Cardiac fibroblast (primary cell): ENCODE data around the gene TP53.

ENCODE experiments used
- DNase-seq, 2 donors: peaks; one replicate each; pipeline versions ENCODE4 v3.0.0 to v3.0.0-alpha.2; 2010; ENCODE audit warnings: low read depth in 2 of 2
- H3K4me3 ChIP-seq, 2 donors: replicated peaks in 1 of 2; 1 replicate in 1 of 2; 2 replicates in 1 of 2; pipeline ENCODE4 v1.5.1; 2011; ENCODE audit warnings: low read depth in 2 of 2, low read length in 2 of 2, mild to moderate bottlenecking in 2 of 2, moderate library complexity in 1 of 2
- TF ChIP-seq, protein P1 (sequence below): IDR thresholded peaks from one replicate; pipeline ENCODE4 v1.5.1; 2011; ENCODE audit warnings: low read depth, mild to moderate bottlenecking, low read length, inconsistent platforms

Gene TP53

DNA sequence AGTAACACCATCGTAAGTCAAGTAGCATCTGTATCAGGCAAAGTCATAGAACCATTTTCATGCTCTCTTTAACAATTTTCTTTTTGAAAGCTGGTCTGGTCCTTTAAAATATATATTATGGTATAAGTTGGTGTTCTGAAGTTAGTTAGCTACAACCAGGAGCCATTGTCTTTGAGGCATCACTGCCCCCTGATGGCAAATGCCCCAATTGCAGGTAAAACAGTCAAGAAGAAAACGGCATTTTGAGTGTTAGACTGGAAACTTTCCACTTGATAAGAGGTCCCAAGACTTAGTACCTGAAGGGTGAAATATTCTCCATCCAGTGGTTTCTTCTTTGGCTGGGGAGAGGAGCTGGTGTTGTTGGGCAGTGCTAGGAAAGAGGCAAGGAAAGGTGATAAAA is 14.1 kb downstream of the TP53 start:
- TF ChIP-seq, protein P1, sequence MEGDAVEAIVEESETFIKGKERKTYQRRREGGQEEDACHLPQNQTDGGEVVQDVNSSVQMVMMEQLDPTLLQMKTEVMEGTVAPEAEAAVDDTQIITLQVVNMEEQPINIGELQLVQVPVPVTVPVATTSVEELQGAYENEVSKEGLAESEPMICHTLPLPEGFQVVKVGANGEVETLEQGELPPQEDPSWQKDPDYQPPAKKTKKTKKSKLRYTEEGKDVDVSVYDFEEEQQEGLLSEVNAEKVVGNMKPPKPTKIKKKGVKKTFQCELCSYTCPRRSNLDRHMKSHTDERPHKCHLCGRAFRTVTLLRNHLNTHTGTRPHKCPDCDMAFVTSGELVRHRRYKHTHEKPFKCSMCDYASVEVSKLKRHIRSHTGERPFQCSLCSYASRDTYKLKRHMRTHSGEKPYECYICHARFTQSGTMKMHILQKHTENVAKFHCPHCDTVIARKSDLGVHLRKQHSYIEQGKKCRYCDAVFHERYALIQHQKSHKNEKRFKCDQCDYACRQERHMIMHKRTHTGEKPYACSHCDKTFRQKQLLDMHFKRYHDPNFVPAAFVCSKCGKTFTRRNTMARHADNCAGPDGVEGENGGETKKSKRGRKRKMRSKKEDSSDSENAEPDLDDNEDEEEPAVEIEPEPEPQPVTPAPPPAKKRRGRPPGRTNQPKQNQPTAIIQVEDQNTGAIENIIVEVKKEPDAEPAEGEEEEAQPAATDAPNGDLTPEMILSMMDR, result peak; percentile 43
- H3K4me3 ChIP-seq, result no peak overlapping the region
- peak in 1 of 2 donors; percentile 37 for DNase-seq

DNA sequence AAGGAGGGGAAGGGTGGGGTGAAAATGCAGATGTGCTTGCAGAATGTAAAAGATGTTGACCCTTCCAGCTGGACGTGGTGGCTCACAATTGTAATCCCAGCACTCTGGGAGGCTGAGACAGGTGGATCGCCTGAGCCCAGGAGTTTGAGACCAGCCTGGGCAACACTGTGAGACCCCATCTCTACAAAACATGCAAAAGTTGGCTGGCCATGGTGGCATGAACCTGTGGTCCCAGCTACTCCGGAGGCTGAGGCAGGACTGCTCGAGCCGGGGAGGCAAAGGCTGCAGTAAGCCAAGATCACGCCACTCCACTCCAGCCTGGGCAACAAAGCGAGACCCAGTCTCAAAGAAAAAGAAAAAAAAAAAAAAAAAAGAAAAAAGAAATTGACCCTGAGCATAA is 18.8 kb downstream of the TP53 start:
- no peak for DNase-seq
- H3K4me3 ChIP-seq, result no peak overlapping the region
- TF ChIP-seq, protein P1, result no peak

DNA sequence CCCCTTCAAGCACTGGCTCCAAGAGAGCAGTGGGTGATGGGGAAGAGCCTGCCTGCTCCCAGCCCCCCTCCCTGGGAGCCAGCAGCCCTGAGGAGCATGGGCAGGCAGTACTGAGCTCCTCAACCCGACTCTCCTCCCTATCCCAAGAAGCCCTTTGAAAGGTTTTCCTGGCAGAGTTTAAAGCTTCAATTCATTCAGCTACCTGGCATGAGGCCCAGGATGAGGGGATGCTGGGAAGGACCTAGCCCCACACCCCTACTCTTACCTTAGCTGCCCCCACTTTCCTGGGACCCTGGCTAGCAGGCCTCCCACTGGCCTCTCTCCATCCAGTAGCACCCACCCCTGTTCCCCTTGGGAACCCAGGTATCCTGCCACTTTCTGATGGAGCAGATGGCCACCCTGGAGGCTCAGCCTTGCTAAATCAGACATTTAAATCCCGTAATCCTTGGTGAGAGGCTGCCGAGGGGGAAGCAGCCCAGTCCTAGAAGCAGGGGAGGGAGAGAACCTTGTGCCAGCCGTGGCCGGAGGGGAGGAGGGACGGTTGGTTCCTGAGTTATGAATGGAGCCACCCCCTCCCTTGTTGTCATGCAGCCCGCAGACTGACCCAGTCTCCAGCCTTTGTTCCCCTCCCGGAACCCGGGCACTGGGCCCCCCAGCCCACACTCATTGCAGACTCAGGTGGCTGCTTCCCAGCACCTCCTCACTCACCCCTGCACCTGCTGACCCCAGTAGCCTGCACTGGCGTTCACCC is 19.5 kb downstream of the TP53 start:
- no peak overlapping the region for H3K4me3 ChIP-seq
- TF ChIP-seq, protein P1, result no peak
- DNase-seq, result no peak

DNA sequence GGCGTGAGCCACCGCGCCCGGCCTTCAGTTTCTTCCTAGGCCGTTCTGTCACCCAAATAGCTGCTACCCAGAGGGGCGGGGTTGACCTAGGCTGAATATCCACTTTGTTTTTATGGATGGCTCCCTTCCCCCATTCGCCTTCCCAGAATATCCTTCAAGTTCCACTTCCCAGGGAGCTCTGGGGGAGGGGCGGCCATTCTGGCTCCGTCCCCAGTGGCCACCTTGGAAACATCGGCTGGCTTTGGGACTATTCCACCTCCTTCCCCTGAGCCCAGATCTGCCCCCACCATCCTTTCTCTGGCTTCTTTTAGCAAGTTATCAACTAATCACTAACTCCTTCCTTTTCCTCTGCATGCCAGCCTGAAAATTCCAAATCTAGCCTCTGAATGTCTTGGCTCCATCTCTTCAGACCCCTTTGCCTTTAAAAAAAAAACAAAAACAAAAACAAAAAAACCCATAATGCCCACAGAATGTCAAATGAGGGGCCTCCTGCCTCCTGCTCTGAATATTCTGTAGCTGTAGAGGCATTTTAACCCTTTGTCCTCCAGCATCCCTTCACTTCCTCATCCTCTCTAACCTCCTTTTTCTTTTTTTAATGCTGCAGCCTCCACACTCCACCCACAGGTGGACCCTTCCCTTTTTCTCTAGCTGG is 30.2 kb downstream of the TP53 start:
- H3K4me3 ChIP-seq, result no peak overlapping the region
- TF ChIP-seq, protein P1, result no peak
- peak in 1 of 2 donors; percentile 64 for DNase-seq

DNA sequence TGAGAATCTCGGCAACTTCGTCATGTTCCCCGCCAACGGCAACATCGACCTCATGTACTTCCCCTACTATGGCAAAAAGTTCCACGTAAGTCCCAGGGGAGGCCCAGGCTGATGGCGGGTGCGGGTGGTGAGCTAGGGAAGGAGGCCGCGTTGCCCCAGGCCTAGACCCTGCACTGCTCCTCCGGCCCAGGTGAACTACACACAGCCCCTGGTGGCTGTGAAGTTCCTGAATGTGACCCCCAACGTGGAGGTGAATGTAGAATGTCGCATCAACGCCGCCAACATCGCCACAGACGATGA is 31.8 kb downstream of the TP53 start:
- H3K4me3 ChIP-seq, result no peak overlapping the region
- DNase-seq, result no peak
- TF ChIP-seq, protein P1, result no peak

DNA sequence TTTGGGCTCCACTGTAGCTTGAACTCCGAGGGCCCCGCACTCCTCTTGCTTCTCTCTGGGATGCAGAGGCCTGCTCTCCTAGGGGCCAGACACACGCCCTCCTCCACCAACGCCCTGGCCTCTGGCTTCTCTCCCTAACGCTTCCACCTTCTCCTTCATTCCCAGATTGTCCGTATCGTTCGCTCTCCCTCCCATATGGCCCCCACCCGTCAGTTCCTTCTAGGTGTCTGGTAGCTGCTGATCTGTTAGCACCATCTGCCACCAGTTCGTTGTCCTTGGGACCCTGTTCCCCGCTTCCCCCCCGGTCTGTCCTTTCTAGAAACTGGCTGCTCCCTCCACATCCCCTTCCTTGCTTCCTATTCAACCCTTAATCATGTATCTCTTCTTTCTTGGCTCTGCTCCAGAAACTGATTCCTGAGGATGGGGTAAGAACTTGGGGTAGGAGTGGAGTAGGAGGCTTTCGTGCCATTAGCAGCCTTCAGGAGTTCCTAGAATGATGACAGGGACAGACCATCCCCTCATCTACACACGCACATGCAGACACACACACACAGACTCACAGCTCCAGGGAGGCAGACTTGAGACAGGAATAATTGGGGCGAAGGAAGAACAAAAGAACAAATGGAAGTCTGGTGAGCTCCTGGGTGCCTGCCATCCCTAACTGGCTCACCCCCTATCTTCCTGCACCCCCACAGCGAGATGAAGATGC is 32.3 kb downstream of the TP53 start:
- TF ChIP-seq, protein P1, result no peak
- no peak overlapping the region for H3K4me3 ChIP-seq
- DNase-seq, result peak; percentile 42 to 52
